DOHH2 (cell line): ENCODE results near the gene PLSCR5.

ENCODE experiments used
- EZH2phosphoT487 ChIP-seq: fragments of 200-600 bp; sonication (generic); IDR thresholded peaks from 2 replicates; pipeline ENCODE4 v1.6.1; 2017; ENCODE audit warnings: borderline replicate concordance, mild to moderate bottlenecking, antibody characterized with exemption, low read length, moderate library complexity, mixed read lengths
- TF ChIP-seq, protein P1 (sequence below): fragments of 200-600 bp; sonication (generic); IDR thresholded peaks from one replicate; pipeline ENCODE4 v1.5.1; 2014; ENCODE audit warnings: antibody characterized with exemption, mild to moderate bottlenecking, low read depth, low read length; ENCODE audit not compliant: poor library complexity, severe bottlenecking

DNA sequence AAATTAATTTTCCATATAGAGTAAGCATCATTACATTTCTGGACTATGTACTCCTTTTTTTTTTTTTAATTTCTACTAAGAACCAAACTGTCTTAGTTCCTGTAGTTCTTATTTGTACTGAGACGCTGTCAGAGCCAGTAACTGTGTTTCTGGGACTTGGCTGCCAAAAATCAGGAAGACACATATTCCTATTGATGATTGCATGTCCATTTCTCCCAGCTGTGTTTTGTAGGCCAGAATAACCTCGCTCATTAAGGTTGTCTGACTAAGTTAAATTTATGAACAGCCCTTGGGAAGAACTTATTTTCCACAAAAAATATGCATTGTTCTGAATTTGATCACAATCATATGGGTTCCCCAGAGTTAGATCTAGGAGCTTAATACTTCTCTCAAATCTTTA is 29.5 kb downstream of the PLSCR5 start:
- TF ChIP-seq, protein P1, sequence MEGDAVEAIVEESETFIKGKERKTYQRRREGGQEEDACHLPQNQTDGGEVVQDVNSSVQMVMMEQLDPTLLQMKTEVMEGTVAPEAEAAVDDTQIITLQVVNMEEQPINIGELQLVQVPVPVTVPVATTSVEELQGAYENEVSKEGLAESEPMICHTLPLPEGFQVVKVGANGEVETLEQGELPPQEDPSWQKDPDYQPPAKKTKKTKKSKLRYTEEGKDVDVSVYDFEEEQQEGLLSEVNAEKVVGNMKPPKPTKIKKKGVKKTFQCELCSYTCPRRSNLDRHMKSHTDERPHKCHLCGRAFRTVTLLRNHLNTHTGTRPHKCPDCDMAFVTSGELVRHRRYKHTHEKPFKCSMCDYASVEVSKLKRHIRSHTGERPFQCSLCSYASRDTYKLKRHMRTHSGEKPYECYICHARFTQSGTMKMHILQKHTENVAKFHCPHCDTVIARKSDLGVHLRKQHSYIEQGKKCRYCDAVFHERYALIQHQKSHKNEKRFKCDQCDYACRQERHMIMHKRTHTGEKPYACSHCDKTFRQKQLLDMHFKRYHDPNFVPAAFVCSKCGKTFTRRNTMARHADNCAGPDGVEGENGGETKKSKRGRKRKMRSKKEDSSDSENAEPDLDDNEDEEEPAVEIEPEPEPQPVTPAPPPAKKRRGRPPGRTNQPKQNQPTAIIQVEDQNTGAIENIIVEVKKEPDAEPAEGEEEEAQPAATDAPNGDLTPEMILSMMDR: no peak
- no peak for TF ChIP-seq EZH2phosphoT487
